Lung (tissue), 12 donors: ENCODE results near the gene TBX6. TPM values are rescaled to one million over a fixed set of nuclear protein-coding genes. Genes with fewer than 3 reads are reported as not detected.

Source experiments
- ATAC-seq: fragments of 200-7000 bp; cut with Tn5 transposase; one replicate; pipeline ENCODE4 v1.9.1; 2020; ENCODE audit warnings: moderate number of reproducible peaks; ENCODE audit not compliant: insufficient read depth, low FRiP score
- DNase-seq, 3 donors: peaks; one replicate each; pipeline ENCODE4 v3.0.0-alpha.2; 2013 to 2017
- H3K27ac ChIP-seq, 2 donors: one replicate each; pipeline ENCODE4 v1.5.1; 2013; ENCODE audit warnings: mild to moderate bottlenecking in 2 of 2, moderate library complexity in 2 of 2, control low read depth in 1 of 2, inconsistent platforms in 1 of 2, low read depth in 1 of 2, low read length in 1 of 2
- H3K27me3 ChIP-seq, 3 donors: one replicate each; pipeline ENCODE4 v1.5.1; 2013; ENCODE audit warnings: low read length in 2 of 3; ENCODE audit not compliant: control insufficient read depth in 3 of 3, insufficient read depth in 3 of 3
- H3K36me3 ChIP-seq, 4 donors: one replicate each; pipeline ENCODE4 v1.5.1; 2013; ENCODE audit warnings: low read length in 4 of 4, mild to moderate bottlenecking in 1 of 4, moderate library complexity in 1 of 4; ENCODE audit not compliant: control insufficient read depth in 4 of 4, insufficient read depth in 4 of 4
- H3K4me1 ChIP-seq, 5 donors: one replicate each; pipeline ENCODE4 v1.5.1; 2013; ENCODE audit warnings: low read length in 5 of 5, mild to moderate bottlenecking in 2 of 5, moderate library complexity in 1 of 5; ENCODE audit not compliant: control insufficient read depth in 5 of 5, insufficient read depth in 5 of 5
- H3K4me3 ChIP-seq: one replicate; pipeline ENCODE4 v1.5.1; 2013; ENCODE audit warnings: mild to moderate bottlenecking, control low read depth, moderate library complexity
- H3K9ac ChIP-seq, 2 donors: one replicate each; pipeline ENCODE4 v1.5.1; 2013; ENCODE audit warnings: low read length in 2 of 2, control low read depth in 1 of 2; ENCODE audit not compliant: insufficient read depth in 1 of 2
- H3K9me3 ChIP-seq, 4 donors: one replicate each; pipeline ENCODE4 v1.5.1; 2013; ENCODE audit warnings: low read length in 3 of 4, mild to moderate bottlenecking in 1 of 4, moderate library complexity in 1 of 4; ENCODE audit not compliant: control insufficient read depth in 4 of 4, insufficient read depth in 3 of 4
- WGBS, 2 donors: extraction: QIAGEN DNeasy Blood & Tissue Kit; methylation state at CpG; one replicate each; pipeline ENCODE4 v1.1.7; 2013; 5-methylcytosine and 5-hydroxymethylcytosine counted together
- polyA plus RNA-seq, 2 donors: library from polyadenylated mRNA; stranded (reverse); fragments of 200-250 nt; gene quantifications; one replicate each; pipeline ENCODE4 v1.2.1, GENCODE V29; 2013
- total RNA-seq, 2 donors: library from RNA; depleted of rRNA in 1 of 2; stranded (reverse); fragments of >200 nt in 1 of 2; gene quantifications; one replicate each; pipeline ENCODE4 v1.2.1, GENCODE V29; 2014 to 2021
- TF ChIP-seq, protein P1 (sequence below): IDR thresholded peaks from 2 replicates; pipeline ENCODE4 v1.5.1; 2012; ENCODE audit warnings: mild to moderate bottlenecking; ENCODE audit errors: control extremely low read depth, extremely low read depth
- donor health status: control.
- donor health status: control.
- donor health status: Bipolar disorder and iron deficiency.
- donor health status: healthy.
- donor health status: DM: yes; HTN: yes; CAD: no.

TBX6 gene
- total and polyA plus RNA-seq, 4 donors = 0.60 to 1.7 (median 1.3) TPM

GRCh38 chr16:30068750-30069610 lies 22.7 kb downstream of the TBX6 start:
- Histone ChIP-seq H3K9me3 (no peaks in the 10 kb centered on the region), H3K4me1 (peaks cover 0 to 16% (median 12%) of the 10 kb centered on the region in 5 donors), H3K27ac (no peak overlapping the region), H3K4me3 (no peak overlapping the region), H3K36me3 (peaks cover 16 to 46% (median 33%) of the 10 kb centered on the region in 4 donors), H3K9ac (no peak overlapping the region), H3K27me3 (no peaks in the 10 kb centered on the region)
- TF ChIP-seq, protein P1, sequence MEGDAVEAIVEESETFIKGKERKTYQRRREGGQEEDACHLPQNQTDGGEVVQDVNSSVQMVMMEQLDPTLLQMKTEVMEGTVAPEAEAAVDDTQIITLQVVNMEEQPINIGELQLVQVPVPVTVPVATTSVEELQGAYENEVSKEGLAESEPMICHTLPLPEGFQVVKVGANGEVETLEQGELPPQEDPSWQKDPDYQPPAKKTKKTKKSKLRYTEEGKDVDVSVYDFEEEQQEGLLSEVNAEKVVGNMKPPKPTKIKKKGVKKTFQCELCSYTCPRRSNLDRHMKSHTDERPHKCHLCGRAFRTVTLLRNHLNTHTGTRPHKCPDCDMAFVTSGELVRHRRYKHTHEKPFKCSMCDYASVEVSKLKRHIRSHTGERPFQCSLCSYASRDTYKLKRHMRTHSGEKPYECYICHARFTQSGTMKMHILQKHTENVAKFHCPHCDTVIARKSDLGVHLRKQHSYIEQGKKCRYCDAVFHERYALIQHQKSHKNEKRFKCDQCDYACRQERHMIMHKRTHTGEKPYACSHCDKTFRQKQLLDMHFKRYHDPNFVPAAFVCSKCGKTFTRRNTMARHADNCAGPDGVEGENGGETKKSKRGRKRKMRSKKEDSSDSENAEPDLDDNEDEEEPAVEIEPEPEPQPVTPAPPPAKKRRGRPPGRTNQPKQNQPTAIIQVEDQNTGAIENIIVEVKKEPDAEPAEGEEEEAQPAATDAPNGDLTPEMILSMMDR = peak; percentile 5
- whole genome bisulfite sequencing, 2 donors = 85 to 86% methylated on average over 17 of the region's 17 CpGs
- DNase-seq (no peak), ATAC-seq (no peak)

- no peak for DNase-seq
- H3K9ac ChIP-seq = no peak overlapping the region
Measured at GRCh38 chr16:30068333-30068732, 23.4 kb downstream of the TBX6 start.

DNA sequence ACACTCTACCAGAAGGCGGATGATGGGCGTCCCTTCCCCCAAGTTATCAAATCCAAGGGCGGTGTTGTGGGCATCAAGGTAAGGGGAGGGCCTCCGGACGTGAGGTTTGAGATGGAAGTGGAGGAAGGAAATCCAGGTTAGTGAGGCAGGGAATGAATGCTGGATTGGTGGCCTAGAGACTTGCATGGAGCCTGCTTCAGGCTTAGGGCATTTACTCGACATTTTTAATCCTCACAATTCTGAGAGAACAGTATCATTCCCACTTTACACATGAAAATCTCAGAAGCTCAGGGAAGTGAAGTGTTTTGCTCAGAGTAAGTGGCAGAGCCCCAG lies 24.2 kb downstream of the TBX6 start:
- peak overlapping the region in 1 of 2 donors; percentile 89 for H3K9ac ChIP-seq
- no peak overlapping the region for H3K27ac ChIP-seq
- 86 to 97% methylated on average over 6 of the region's 6 CpGs for WGBS, 2 donors
- TF ChIP-seq, protein P1 = no peak
- no peaks in the 10 kb centered on the region for H3K27me3 ChIP-seq
- H3K36me3 ChIP-seq = peaks cover 16 to 46% (median 33%) of the 10 kb centered on the region in 4 donors
- no peaks in the 10 kb centered on the region for H3K9me3 ChIP-seq
- DNase-seq = no peak
- H3K4me1 ChIP-seq = peaks cover 7 to 24% (median 12%) of the 10 kb centered on the region in 5 donors
- no peak overlapping the region for H3K4me3 ChIP-seq
- ATAC-seq = no peak

More at GRCh38 chr16:30068333-30068732, 23.4 kb downstream of the TBX6 start:
- H3K4me1 ChIP-seq = peaks cover 5 to 22% (median 12%) of the 10 kb centered on the region in 5 donors
- WGBS, 2 donors = 86 to 87% methylated on average over 9 of the region's 9 CpGs
- H3K4me3 ChIP-seq = no peak overlapping the region
- H3K27me3 ChIP-seq = no peaks in the 10 kb centered on the region
- peaks cover 16 to 46% (median 33%) of the 10 kb centered on the region in 4 donors for H3K36me3 ChIP-seq
- ATAC-seq = no peak
- H3K27ac ChIP-seq = no peak overlapping the region
- no peaks in the 10 kb centered on the region for H3K9me3 ChIP-seq
- TF ChIP-seq, protein P1 = no peak
